Astrocyte of the cerebellum (primary cell): ENCODE results near the gene SMTNL1.

ENCODE experiments used
- DNase-seq: peaks from one replicate; pipeline ENCODE4 v3.0.0-alpha.2; 2011; ENCODE audit warnings: low read depth
- H3K4me3 ChIP-seq: 2 replicates; pipeline ENCODE4 v1.5.1; 2011; ENCODE audit warnings: mild to moderate bottlenecking, low read depth, low read length, moderate library complexity
- in situ Hi-C: cut with HindIII; loops from 2 replicates; pipeline ENCODE4 v1.10.0; 2017; ENCODE audit warnings: low sequenced_read_pairs
- TF ChIP-seq, protein P1 (sequence below): IDR thresholded peaks from 2 replicates; pipeline ENCODE4 v1.5.1; 2012; ENCODE audit warnings: low read length, low read depth, moderate library complexity, mild to moderate bottlenecking; ENCODE audit errors: missing control alignments

SMTNL1 gene

DNA sequence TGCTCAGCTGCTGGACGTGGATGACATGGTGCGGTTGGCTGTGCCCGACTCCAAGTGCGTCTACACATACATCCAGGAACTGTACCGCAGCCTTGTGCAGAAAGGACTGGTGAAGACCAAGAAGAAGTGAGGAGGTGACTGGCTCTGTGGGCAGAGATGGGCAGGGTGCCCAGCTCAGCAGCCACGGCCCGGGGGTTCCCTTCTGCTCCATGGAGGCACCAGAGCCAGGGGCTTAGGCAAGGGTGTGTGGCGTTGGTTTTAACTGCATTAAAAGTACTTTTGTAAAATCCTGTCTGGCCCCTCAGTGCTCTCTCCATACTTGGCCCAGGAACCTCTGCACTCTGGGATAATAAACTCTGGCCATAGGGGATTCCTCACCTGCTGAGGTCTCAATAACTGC lies 12.6 kb downstream of the SMTNL1 start:
- no peak for DNase-seq
- H3K4me3 ChIP-seq = no peak overlapping the region
- in situ Hi-C loops = no loop called here
- TF ChIP-seq, protein P1, sequence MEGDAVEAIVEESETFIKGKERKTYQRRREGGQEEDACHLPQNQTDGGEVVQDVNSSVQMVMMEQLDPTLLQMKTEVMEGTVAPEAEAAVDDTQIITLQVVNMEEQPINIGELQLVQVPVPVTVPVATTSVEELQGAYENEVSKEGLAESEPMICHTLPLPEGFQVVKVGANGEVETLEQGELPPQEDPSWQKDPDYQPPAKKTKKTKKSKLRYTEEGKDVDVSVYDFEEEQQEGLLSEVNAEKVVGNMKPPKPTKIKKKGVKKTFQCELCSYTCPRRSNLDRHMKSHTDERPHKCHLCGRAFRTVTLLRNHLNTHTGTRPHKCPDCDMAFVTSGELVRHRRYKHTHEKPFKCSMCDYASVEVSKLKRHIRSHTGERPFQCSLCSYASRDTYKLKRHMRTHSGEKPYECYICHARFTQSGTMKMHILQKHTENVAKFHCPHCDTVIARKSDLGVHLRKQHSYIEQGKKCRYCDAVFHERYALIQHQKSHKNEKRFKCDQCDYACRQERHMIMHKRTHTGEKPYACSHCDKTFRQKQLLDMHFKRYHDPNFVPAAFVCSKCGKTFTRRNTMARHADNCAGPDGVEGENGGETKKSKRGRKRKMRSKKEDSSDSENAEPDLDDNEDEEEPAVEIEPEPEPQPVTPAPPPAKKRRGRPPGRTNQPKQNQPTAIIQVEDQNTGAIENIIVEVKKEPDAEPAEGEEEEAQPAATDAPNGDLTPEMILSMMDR = no peak

DNA sequence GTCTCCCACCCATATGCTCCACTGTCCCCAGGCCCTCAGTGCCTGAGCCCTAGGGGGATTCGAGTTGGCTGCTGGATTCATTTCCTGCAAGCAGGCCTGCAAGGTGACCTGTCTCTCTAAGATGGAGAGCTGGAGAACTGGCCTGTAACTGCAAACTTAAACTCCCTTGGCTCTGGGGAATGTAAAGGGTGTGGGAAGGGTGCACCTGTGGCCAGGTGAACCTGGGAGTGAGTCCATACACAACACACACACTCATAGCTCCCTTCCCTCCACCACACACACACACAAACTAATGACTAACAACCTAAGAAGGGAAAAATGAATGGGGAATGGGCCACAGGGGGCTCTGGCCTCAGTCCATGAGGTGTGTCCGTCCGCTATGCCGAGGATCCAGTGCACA lies 14.5 kb downstream of the SMTNL1 start:
- DNase-seq = no peak
- TF ChIP-seq, protein P1 = no peak
- H3K4me3 ChIP-seq = no peak overlapping the region
- in situ Hi-C loops = no loop called here

DNA sequence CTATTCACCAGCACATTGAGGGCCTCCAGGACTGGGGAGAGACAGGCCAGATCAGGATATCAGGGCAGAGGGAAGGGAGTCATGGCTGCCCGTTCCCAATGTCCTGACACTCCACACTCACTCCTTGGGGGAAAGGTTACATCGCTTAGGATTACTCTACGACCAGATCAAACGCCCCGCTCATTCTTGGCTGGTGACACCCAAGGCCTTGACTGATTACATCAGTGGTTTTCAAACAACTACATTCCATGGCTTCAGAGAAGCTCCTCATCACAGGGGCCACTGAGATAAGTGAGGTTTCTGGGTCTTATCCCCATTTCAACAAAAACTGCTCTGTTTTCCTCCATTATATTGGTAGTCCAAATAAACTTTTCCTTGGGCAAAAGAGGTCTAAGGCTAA lies 15.1 kb downstream of the SMTNL1 start:
- no peak overlapping the region for H3K4me3 ChIP-seq
- DNase-seq = no peak
- in situ Hi-C loops = no loop called here
- TF ChIP-seq, protein P1 = no peak

DNA sequence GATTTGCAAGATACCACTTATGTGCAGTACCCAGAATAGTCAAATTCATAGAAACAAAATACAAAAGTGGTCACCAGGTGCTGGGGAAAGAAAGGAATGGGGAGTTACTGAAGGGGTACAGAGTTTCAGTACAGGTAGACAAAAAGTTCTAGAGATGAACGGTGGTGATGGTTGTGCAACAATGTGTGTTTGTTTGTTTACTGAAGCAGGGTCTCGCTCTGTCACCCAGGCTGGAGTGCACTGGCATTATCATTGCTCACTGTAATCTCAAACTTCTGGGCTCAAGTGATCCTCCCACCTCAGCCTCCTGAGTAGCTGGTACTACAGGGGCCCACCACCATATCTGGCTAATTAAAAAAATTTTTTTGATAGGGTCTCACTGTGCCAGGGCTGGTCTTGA lies 18.0 kb downstream of the SMTNL1 start:
- in situ Hi-C loops = no loop called here
- TF ChIP-seq, protein P1 = no peak
- no peak overlapping the region for H3K4me3 ChIP-seq
- DNase-seq = no peak

DNA sequence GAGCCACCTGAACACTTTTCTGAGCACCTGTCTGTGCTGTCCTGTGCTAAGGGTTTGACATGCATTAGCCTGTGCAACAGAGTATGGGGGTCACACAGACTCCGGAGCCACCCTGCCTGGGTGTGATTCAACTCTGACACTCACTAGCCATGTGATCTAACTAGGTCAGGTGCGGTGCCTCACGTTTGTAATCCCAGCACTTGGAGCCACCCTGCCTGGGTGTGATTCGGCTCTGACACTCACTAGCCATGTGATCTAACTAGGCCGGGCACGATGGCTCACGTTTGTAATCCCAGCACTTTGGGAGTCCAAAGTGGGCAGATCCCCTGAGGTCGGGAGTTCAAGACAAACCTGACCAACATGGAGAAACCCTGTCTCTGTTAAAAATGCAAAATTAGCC lies 18.6 kb downstream of the SMTNL1 start:
- no peak overlapping the region for H3K4me3 ChIP-seq
- in situ Hi-C loops = no loop called here
- TF ChIP-seq, protein P1 = no peak
- no peak for DNase-seq

DNA sequence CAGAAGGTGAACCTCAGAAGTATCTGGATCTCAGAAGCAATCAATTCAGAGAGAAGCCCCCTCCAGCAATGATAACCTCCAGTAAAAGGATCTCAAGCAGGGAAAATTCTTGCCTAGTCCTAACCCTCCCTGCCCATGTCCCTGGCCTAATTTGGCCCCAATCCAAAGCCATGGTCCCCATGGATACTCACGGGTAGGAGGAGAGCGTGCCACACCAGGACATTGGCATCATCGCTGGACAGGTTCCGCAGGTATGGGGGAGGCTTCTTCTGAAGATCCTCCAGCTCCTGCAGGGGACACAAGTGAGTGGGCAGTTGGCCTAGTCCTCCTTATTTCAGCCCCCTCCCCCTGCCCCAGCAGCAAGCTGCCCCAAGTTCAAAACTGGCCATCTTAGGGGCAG lies 22.8 kb downstream of the SMTNL1 start:
- TF ChIP-seq, protein P1 = no peak
- no peak for DNase-seq
- in situ Hi-C loops = no loop called here
- H3K4me3 ChIP-seq = no peak overlapping the region

DNA sequence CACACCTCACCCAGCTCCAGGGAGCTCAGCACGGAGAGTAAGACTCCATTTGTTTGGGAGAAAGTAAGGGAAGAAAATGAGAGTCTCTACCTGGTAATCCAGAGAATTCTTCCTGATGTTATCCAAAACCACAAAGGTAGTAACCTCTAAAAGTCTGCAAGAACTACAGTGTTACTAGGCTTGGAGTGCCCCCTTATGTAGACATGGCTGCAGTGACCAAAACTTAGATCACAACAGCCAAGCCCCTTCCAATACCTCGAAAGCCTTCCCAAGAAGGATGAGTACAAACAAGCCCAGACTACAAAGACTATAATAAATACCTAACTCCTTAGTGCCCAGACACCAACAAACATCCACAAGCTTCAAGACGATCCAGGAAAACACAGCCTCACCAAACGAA lies 25.2 kb downstream of the SMTNL1 start:
- no peak overlapping the region for H3K4me3 ChIP-seq
- in situ Hi-C loops = no loop called here
- DNase-seq = no peak
- TF ChIP-seq, protein P1 = no peak
